GM21737 (cell line): Measurements from ENCODE around the gene UMAD1.
"Not testable (repeated sequence)": the region's sequence is repeated elsewhere in the genome, so short reads cannot be mapped to it uniquely, and the experiment has no call there.

Experiments
- ATAC-seq: cut with Tn5 transposase; IDR thresholded peaks from one replicate; pipeline ENCODE4 v1.9.1; 2021; ENCODE audit warnings: mild to moderate bottlenecking, moderate library complexity; ENCODE audit not compliant: unreplicated experiment

Gene UMAD1

DNA sequence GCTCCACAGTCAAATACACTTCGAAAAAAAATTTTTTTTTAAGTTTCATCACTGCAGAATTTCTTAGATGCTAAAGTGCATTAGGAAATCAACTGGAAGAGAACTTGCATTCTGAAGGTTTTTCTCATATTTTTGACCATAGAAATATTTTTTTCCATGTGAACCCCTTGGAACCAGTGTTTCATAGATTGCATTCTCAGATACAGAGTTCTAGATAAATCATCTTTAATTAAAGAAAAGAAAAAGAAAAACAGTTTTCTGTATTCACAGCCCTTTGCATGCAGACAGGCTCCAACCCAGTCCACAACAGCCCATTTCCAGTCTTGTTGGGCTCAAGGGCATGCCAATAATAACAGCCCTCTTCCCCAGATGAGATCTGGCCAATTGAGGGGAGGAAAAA is 153.4 kb downstream of the UMAD1 start:
- no peak for ATAC-seq

DNA sequence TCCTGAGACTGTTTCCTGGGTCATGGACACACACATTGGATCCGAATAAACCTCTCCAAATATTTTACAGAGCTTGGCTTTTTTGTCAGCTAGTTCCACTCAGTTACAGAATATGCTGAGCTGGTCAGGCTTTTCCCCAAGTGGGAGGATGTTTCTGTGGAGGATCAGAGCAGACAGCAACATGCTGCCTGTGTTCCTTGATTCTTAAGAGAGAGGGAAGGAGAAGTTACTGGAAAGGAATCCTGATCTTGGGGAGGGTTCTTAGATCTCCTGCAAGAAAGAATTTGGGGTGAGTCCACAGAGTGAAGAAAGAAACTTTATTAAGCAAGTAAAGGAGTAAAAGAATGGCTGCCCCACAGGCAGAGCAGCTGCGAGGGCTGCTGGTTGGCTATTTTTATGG is 154.7 kb downstream of the UMAD1 start:
- no peak for ATAC-seq

DNA sequence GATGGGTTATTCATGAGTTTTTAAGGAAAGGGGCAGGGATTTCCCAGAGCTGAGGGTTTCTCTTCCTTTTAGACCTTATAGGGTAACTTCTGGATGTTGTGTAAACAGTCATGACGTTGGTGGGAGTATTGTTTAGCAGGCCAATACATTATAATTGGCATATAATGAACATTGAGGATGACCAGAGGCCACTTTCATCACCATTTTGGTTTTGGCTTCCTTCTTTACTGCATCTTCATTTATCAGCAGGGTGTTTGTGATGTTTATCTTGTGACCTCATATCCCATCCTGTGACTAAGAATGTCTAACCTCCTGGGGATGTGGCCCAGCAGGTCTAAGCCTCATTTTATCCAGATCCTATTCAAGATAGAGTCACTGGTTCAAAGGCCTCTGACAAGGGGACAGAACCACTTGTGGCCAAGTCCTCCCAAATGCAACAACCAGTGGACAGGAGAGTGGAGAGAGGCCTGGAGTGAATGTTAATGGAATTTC is 155.1 kb downstream of the UMAD1 start:
- no peak for ATAC-seq

DNA sequence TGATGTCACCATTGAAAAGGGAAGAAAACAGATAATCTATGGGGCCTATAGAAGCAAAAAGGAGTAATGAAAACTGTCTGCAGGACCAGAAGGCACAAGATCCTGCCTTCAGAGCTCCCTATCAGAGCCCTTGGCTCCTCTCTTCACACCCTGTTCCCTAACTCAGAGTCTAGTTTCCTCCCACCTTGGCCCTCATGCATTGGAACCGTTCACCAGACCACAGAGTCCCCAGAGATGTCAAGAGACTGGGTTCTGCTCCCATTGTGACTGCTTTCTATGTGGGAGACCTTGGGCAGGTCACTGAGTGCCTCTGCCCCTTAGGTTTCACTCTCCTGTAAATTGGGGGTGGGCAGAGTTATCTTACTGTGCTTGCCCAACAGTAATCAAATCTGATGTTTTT is 158.0 kb downstream of the UMAD1 start:
- ATAC-seq, result peak; percentile 76

DNA sequence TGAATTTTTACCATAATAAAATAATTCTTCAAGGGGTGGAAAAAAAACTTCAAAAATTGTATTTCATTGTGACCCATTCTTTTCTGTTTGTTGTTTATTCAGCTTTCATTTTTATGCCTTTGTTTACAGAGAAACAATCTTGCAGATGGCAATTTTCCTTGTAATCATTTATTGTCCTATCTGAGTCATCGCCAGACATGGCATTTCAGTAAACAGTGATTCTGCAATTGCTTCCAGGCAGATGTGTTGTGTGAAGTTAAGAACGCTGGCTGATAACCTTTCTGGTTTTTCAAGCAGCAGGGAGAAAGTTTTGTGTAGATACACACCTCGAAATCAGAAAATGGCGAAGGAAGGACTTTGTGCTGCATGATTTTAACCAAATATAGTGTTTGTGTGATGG is 158.6 kb downstream of the UMAD1 start:
- ATAC-seq, result no peak

DNA sequence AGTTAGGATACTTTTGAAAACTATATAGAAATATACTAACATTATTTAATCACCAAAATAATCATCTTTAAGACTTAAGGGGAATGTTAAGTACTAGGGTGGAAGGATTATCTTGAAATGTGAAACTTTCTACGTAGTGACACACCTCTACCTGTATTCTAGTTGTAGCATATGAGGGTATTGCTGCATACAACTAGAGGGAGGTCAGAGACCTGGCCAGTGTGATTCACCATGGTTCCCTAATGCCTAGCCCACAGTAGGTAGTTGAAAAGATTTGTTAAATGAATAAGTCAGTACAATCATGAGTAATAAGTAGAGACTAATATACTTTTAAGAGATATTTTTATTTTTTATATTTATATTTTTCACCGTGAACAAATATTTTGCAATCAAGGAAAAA is 162.0 kb downstream of the UMAD1 start:
- ATAC-seq, result no peak

DNA sequence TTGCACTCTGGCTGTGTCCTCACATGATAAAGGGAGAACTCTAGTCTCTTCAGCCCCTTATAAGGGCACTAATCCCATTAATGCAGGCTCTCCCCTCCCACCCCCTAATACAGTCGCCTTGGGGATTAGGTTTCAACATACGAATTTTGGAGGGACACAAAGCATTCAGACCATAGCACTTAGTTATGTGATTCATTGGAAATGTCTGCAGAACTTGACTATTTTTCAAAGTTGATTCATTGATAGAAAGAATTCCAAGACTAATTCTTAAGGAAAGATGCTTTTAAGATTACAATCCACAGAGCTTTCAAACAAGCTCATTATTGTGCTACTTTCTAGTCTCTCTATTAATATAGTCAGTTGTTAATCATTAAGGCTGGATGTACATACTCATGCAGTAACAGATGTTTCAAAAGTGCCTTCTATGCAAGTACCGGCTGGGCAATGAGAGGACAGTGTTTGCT is 163.2 kb downstream of the UMAD1 start:
- peak; percentile 84 for ATAC-seq

DNA sequence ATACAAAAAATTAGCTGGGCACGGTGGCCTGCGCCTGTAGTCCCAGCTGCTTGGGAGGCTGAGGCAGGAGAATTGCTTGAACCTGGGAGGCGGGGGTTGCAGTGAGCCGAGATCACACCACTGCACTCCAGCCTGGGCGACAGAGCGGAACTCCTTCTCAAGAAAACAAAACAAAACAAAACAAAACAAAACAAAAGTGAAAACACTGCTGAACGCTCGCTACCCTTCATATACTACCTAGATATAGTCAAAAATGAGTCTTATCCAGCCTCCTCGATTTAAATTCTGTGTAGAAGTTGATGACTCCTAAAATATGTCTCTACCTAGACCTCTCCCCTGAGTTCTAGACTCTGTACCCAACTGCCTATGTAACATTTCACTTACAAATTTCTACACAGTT is 164.3 kb downstream of the UMAD1 start:
- not testable (repeated sequence) for ATAC-seq

DNA sequence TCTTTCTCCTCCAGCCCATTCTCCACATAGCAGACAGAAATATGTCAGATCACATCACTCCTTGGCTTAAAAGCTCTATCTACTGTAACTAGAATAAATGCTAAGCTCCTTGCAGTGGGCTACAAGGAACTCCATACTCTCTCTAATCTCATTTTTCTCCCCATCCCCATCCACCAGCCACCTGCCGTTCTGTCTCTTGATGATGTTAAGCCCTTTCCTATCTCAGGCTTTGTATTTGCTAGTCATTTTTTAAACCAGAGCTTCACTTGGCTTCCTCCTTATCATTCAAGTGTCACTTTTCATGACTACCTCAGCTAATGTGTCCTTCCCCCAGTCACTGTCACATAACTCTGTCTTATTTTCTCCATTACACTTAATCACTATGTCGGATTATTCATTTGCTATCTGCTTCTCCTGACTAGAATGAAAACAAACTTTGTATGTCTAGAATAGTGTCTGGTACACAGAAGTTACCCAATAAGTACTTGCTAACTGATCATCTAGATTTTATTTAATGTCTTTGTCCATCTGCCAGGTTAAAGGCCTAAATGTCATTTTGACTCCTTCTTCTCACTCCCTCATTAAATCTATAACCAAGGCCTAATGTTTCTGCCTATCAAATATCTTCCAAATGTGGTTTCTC is 165.1 kb downstream of the UMAD1 start:
- ATAC-seq, result no peak

DNA sequence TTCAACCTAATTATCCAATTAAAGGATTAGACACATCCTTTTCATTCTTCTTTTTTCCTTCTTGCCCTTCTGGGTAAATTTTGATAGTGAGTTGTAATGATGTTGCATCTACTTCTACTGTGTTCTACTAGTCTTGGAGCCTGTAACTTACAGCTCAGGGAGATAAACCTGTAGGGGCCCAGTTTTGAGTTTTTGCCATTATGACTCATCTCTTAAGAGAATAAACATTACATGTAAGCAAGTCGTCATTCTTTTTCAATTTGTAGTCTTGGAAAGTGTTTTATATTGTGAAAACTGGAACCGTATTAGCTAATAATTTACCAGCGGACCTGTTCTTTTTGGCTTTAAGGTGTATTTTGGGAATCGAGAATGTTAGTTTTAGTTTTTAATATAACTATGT is 167.6 kb downstream of the UMAD1 start:
- ATAC-seq, result no peak

DNA sequence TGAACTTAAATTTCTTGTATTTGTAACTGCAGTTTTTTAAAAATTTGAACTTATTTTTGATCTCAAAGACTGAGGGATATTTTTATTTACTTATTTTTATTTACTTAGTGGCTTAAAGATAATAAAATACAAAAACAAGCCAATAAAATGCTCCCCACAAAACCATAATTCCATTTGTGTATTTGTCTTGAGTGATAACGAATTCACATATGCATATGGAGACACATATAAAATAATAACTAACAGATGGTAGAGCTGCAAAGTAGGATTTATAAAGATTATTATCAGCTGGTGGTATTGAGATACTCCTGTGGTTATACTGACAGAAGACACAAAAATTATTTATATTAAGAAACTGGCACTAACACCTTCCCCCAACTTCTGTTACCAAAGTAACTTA is 168.1 kb downstream of the UMAD1 start:
- no peak for ATAC-seq

DNA sequence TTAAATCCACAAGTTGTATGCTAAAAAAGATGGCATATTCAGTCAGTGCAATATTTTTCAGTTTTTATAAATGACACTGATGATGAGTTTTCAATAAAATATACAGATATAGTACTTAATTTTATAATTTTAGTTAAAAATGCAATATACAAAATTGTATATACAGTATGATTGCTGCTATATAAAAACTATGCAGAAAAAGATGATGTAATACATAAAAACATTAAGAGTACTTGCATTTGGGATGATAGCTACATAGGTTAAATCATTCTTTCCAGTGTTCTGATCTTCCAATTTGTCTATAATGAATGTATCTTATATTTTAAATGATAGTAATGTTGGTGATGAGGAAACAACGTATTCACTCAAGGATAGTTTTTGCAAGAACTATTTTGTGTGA is 169.8 kb downstream of the UMAD1 start:
- ATAC-seq, result no peak

DNA sequence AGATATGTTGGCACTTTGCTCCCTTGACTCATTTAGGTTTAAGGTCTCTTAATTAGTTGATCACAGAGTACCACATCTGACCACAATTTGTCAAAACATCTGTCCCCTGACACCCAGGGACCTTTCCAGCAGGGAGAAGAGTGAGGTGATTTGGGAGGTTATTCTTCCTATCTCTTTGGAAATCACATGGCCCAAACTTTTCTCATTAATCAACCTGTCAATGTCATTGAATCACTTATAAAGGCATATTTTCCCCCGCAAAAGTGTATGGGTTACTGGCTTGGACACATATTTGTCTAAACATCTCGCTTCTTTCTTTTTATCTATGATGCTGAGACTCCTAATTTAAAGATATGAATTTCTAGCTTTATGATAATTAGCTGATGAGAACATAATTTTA is 170.3 kb downstream of the UMAD1 start:
- ATAC-seq, result no peak

DNA sequence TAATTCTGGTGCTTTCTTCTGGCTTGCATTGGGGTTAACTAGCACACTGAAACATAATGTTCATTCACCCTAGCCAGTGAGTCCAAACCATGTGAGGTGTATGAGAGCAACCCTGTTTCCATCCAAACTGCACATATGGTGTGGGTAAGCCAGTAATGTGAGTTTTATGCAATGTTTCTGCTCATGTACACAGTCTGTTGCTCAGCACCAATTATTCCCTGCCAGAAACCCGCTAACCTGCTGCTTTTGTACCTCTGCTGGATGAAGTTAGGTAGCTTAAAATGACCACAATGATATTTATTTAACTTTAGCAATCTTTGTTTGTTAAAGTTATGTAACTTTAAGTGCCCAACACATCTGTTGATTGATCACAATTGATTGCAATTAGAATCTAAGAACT is 171.6 kb downstream of the UMAD1 start:
- ATAC-seq, result no peak

DNA sequence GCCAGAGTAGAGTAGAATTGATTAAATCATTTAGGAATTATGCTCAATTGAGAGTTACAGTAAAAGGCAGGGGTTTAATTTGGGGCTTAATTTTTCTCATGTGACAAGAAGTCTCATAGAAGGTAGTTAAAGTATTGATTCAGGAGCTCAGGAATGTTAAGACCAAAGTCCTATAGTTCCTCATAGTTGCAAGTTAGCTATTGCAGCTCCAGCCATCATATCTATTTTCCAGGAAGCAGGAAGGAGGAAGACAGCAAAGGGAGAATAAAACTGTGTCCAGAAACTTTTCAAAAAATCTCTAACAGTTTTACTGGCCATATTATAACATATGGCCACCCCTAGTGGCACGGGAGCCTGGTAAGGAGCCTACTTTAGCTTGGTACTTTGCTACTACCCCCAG is 174.8 kb downstream of the UMAD1 start:
- ATAC-seq, result no peak

DNA sequence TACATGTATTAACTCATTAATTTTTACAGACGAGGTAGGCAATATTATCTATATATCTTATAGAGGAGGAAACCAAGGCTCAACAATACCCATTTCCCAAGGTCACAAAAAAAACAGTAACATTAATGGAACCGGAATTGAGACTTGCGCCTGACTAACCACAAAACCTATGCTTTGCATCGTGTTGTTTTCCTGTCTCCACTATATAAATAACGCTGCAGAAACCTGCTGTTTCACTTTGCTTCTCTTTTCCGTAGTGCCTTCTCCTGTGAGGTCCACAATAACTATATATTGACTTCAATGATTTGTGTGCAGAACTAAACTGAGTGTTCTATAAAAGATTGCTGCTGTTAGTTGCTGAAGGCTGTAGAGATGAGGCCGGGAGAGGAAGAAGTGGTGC is 175.5 kb downstream of the UMAD1 start:
- peak; percentile 48 for ATAC-seq

DNA sequence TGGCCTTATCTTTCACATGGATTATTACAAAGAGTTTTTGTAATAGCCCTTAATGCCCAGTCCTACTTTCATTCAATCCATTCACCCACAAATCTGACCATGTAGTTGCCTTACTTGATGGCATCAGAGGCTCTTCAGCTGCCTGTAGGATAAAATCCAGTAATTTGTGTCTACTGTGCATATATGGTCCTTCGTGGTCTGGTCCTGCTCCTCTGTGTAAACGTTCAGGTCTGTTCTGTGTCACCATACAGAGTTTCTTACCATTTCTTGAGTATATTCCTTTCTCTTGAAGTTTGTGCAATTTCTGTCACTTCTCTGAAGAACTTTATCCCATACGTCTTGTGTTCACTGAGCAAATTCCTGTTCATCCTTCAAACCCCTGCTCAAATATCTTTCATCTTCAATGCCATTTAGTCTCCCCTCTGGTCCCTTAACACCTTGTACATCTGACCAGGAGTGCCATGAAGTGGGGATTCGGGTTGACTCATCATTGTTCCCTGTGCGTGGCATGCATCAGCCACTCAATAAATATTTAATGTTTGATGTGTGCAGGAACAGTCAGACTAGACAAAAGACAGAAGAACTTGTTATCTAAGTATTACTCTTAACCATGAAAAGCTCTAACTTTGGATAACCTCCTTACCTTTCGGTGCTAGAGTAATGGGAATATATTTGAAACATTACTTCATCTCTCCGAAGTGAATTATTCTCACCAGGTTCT is 176.4 kb downstream of the UMAD1 start:
- no peak for ATAC-seq

DNA sequence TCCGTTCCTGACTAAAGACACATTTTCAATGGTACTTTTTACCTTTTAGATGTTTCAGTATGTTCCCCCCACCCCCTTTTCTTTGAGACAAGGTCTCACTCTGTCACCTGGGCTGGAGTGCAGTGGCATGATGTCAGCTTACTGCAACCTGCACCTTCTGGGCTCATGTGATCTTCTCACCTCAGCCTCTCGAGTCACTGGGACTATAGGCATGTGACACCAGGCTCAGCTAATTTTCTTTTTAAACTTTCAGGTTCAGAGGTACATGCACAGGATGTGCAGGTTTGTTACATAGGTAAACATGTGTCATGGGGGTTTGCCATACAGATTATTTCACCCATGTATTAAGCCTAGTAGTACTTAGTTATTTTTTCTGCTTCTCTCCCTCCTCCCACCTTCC is 177.2 kb downstream of the UMAD1 start:
- no peak for ATAC-seq

DNA sequence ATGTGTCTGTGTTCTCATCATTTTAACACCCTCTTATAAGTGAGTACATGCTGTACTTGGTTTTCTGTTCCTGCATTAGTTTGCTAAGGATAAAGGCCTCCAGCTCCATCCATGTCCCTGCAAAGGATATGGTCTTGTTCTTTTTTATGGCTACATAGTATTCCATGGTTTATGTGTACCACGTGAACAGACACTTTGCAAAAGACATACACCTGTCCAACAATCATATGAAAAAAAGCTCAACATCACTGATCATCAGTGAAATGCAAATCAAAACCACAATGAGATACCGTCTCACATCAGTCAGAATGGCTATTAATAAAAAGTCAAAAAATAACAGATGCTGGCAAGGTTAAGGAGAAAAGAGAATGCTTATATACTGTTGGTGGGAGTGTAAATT is 177.6 kb downstream of the UMAD1 start:
- ATAC-seq, result not testable (repeated sequence)

DNA sequence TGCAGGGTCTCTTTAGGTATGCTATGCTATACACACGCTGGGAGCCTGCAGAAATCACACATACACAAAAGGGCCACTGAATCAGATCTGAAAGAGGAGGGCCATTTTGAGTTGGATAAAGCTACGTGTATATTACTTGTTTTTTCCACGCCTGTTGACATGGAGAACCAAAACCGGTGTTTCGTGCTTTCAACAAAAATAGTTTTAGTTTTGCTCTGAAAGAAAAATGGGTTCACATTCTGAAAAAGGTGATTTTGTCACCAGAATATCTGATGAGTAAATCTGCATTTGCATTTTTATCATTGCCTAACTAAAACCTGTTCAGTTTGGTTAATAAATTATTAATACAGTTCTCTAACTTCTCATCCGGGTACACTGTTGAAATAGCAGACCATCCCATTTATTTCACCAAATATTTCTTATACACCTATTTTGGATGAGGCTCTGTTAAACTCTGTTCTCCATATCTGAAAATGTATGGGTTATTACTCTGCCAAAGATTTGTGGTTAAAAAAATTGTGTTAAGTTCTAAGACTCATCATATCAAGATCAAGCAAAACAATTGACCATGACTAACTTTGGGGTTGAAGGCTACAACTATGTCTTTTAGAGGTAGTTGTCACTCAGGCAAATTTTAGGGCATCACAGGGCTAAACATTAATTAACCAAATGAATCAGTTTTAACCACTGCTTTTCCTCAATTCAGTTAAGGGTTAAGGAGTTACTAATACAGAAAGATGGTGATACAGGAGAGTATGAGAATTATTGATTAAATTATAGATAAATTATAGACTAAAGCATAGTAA is 179.1 kb downstream of the UMAD1 start:
- peak; percentile 46 for ATAC-seq

DNA sequence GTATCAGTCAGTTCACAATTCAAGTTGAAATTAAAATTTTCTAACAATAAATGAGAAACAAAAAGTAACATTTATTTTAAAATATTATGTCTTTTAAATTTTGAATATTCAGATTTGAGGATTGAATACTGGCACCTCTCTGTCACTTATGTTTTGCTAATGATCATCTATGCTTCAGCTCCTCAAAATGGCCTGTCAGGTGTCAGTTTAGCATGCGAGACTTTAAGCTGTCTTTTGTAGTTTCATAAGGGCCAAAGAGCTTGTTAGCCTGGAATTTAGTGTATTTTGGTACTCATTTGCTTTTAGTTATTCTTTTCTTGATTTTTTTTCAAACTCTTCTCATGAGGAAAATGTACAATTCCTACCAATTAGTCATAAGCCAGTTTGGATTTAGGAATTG is 179.9 kb downstream of the UMAD1 start:
- ATAC-seq, result no peak

DNA sequence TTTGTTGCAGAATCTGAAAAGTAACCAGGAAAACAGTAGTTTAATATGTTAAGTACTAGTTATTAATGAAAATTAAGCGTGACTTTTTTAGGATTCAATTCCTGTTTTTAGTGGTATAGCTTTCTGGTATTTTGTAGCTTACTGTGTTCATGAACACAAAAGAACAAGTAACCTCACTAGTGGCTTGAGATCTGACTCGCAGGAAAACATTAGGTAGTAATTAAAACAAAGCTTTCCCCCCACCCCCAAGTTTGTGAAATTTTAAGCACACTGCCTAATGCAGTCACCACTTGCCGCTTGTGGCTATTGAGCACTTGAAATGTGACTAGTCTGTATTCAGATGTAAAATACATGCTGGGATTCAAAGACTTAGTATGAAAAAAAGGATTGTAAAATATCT is 180.4 kb downstream of the UMAD1 start:
- ATAC-seq, result no peak
